Measurements from ENCODE around the gene CIPC. TPM values are rescaled to one million over a fixed set of nuclear protein-coding genes. Genes with fewer than 3 reads are reported as not detected.
A peak's percentile ranks its signal among the peaks of the same experiment; 100 is the strongest.

CIPC gene
- total RNA-seq = 12.4 and 12.7 TPM in 2 replicates
- long read RNA-seq, full-length matches to known transcripts = 25 of 30 reads
- long read RNA-seq, partial matches to known transcripts = 3 of 30 reads
- long read RNA-seq, other reads (novel, unspliced or antisense) = 2 of 30 reads

- peaks cover 30% of the 10 kb centered on the region for H3K4me1 Mint-ChIP-seq (ENCODE audit: unreplicated experiment)
- no peak for TF ChIP-seq CTCF (IDR thresholded peaks at IDR 0.05)
- no peaks in the 10 kb centered on the region for H3K9me3 Mint-ChIP-seq (ENCODE audit: unreplicated experiment)
These were observed at the start of gene CIPC for GRCh38 chr14:77097700-77098528. CIPC (plus strand) TSS chr14:77098258; CDS start chr14:77105709, 7,451 bp downstream.

DNA sequence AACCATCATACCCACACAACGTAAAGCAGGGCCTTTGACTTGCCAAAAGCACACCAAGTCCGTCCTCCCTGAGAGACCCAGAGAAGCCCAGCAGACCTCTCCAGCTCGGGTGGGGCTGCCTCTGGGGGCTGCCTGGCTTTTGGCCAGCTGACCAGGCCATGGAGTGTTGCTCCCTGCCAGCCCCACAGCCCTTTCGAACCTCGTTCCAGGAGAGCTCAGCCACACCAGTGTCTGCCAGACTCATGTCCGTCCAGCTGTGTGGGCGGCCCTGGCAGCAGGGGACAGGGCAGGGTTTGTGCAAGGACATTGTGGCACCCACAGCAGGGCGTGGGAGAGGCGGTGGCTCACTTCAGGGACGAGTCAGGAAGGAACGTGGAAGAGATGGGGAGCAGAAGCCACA is 46.9 kb upstream of the CIPC start:
- Mint-ChIP-seq H3K27ac (ENCODE audit: unreplicated experiment) (peak overlapping the region; percentile 69), H3K36me3 (ENCODE audit: unreplicated experiment) (no peaks in the 10 kb centered on the region), H3K4me3 (ENCODE audit: unreplicated experiment) (no peak overlapping the region), H3K27me3 (ENCODE audit: unreplicated experiment) (no peaks in the 10 kb centered on the region), H3K4me1 (ENCODE audit: unreplicated experiment) (peaks cover 36% of the 10 kb centered on the region), H3K9me3 (ENCODE audit: unreplicated experiment) (no peaks in the 10 kb centered on the region)
- no peak for DNase-seq (ENCODE audit: extremely low spot score, unreplicated experiment)
- no peak for TF ChIP-seq CTCF (IDR thresholded peaks at IDR 0.05)

More at GRCh38 chr14:77097700-77098528, at the start of gene CIPC:
- DNase-seq (ENCODE audit: extremely low spot score, unreplicated experiment) = peak; percentile 100
- peak within 1 kb of the TSS; percentile 97 for H3K27ac Mint-ChIP-seq (ENCODE audit: unreplicated experiment)
- peak within 1 kb of the TSS; percentile 99 for H3K4me3 Mint-ChIP-seq (ENCODE audit: unreplicated experiment)
- no peaks in the 10 kb centered on the region for H3K27me3 Mint-ChIP-seq (ENCODE audit: unreplicated experiment)
- H3K36me3 Mint-ChIP-seq (ENCODE audit: unreplicated experiment) = no peaks in the 10 kb centered on the region

- Mint-ChIP-seq H3K27ac (ENCODE audit: unreplicated experiment) (peak overlapping the region; percentile 80), H3K27me3 (ENCODE audit: unreplicated experiment) (no peaks in the 10 kb centered on the region), H3K4me3 (ENCODE audit: unreplicated experiment) (no peak overlapping the region), H3K4me1 (ENCODE audit: unreplicated experiment) (peaks cover 27% of the 10 kb centered on the region), H3K36me3 (ENCODE audit: unreplicated experiment) (no peaks in the 10 kb centered on the region), H3K9me3 (ENCODE audit: unreplicated experiment) (no peaks in the 10 kb centered on the region)
- TF ChIP-seq CTCF (IDR thresholded peaks at IDR 0.05) = no peak
- DNase-seq (ENCODE audit: extremely low spot score, unreplicated experiment) = no peak
These were observed 45.6 kb upstream of the CIPC start for GRCh38 chr14:77052281-77053044.

GRCh38 chr14:77053046-77053841 is 44.8 kb upstream of the CIPC start:
- H3K36me3 Mint-ChIP-seq (ENCODE audit: unreplicated experiment) = no peaks in the 10 kb centered on the region
- H3K4me3 Mint-ChIP-seq (ENCODE audit: unreplicated experiment) = no peak overlapping the region
- H3K4me1 Mint-ChIP-seq (ENCODE audit: unreplicated experiment) = peaks cover 27% of the 10 kb centered on the region
- no peaks in the 10 kb centered on the region for H3K27me3 Mint-ChIP-seq (ENCODE audit: unreplicated experiment)
- peak overlapping the region; percentile 62 for H3K27ac Mint-ChIP-seq (ENCODE audit: unreplicated experiment)
- TF ChIP-seq CTCF (IDR thresholded peaks at IDR 0.05) = peak; percentile 96
- H3K9me3 Mint-ChIP-seq (ENCODE audit: unreplicated experiment) = no peaks in the 10 kb centered on the region
- peak; percentile 91 for DNase-seq (ENCODE audit: extremely low spot score, unreplicated experiment)

All from osteocyte (in vitro differentiated cells).